ENCODE data around the gene EPHB4. TPM values are rescaled to one million over a fixed set of nuclear protein-coding genes. Genes with fewer than 3 reads are reported as not detected.

EPHB4 gene
- total RNA-seq, 1 donor from 2014 or later = 165 TPM

DNA sequence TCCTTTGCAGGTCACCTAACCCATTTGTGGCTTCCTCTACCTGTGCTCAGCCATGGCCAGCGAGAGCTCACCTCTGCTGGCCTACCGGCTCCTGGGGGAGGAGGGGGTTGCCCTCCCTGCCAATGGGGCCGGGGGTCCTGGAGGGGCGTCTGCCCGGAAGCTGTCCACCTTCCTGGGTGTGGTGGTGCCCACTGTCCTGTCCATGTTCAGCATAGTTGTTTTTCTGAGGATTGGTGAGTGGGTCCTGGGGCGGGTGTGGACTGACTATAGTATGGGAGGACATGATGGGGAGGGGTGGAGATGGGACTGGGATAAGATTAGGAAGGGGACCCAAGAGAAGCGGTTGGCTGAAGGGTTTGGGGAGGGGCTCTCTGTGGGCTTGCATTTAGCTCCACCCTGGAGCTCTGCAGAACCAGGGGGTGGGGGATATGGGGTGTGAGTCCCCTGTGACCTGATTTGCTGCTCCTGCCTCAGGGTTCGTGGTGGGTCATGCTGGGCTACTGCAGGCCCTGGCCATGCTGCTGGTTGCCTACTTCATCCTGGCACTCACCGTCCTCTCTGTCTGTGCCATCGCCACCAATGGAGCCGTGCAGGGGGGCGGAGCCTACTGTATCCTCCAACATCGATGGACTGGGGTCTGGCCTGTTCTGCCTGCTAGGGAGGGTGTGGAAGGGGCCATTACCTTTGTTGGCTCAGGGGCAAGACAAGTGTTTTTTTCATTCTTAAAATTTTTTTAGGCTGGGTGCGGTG, 27.0 kb upstream of the EPHB4 start:
- DNase-seq (ENCODE audit: low spot score) = no peak

DNA sequence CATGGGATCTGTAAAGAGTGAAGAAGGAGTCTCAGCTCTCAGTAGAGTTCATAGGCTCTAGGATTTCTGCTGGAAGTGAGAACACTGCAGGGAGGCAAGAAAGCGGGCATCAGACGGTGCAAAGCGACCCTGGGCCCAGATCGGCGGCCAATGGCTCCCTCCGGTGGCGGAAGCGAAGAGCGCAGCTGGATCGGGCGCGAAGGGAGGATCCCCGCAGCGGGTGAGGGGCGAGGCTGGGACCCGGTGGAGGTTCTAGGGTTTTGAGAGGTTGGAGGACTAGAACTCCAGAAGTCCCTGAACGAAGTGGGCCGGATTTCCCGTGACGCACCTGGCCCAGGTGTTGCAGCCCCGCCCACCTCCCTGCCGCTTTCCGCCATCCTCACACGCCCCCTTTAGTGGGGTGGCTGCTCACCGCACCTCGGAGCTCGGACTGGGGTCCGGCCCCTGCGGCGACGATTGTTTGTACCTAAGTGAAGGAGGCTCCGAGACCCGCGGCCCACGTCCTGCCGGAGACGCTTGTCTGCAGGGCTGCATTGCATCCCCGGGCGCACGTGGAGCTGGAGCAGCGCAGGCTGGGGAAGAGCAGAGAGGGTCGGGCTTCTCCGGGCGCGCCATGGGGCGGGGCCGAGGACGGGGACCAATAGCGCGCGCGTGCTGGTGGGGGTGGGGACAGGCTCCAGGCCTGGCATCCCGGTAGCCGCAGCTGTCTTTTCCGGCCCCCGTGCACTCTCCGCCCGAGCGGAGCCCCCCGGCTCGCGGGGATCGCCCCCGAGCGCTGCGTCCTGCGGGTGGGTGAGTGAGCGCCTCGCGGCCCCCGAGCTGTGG, 24.9 kb upstream of the EPHB4 start, which contains the start of gene SLC12A9:
Gene SLC12A9 (plus strand): TSS at position 666 of the 825 bp plus-strand sequence. CDS start 1,485 bp downstream, outside the sequence.
- peak; percentile 89 for DNase-seq (ENCODE audit: low spot score)

GRCh38 chr7:100847360-100847759, 20.0 kb upstream of the EPHB4 start:
- DNase-seq (ENCODE audit: low spot score) = no peak

DNA sequence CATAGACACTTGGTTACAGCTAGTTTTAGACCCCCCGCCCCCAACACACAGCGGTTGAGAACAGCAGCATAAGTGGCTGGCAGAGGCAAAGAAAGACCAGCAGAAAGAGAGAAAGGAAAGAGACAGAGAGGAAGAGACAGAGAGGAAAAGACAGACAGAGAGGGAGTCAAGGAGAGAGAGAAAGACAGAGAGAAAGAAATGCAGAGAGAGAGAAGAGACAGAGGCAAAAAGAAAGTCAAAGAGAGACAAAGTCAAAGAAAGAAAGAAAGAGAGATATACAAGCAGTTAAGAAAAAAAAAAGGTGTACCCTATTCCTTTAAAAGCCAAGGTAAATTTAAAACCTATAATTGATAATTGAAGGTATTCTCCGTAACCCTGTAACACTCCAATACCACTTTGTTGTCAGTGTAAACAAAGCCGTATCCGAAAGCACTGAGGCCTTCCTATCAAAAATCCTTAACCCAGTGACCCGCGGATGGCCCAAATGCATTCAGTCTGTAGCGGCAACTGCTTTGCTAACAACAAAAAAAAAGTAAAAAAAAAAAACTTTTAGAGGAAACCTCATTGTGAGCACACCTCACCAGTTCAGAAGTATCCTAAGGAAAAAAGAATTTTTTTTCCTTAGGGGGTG, 13.3 kb upstream of the EPHB4 start:
- DNase-seq (ENCODE audit: low spot score) = no peak

DNA sequence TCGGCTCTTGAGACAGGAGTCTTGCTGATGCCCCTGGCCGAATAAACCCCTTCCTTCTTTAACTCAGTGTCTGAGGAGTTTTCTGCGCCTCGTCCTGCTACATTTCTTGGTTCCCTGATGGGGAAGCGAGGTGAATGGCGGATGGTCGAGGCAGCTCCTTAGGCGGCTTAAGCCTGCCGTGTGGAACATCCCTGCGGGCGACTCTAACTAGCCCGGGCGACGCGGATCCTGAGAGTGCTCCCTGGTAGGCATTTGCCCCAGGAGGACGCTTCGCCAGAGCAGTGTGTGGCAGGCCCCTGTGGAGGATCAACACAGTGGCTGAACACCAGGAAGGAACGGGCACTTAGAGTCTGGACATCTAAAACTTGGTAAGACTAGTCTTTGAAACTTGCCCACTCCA, 12.0 kb upstream of the EPHB4 start:
- no peak for DNase-seq (ENCODE audit: low spot score)

DNA sequence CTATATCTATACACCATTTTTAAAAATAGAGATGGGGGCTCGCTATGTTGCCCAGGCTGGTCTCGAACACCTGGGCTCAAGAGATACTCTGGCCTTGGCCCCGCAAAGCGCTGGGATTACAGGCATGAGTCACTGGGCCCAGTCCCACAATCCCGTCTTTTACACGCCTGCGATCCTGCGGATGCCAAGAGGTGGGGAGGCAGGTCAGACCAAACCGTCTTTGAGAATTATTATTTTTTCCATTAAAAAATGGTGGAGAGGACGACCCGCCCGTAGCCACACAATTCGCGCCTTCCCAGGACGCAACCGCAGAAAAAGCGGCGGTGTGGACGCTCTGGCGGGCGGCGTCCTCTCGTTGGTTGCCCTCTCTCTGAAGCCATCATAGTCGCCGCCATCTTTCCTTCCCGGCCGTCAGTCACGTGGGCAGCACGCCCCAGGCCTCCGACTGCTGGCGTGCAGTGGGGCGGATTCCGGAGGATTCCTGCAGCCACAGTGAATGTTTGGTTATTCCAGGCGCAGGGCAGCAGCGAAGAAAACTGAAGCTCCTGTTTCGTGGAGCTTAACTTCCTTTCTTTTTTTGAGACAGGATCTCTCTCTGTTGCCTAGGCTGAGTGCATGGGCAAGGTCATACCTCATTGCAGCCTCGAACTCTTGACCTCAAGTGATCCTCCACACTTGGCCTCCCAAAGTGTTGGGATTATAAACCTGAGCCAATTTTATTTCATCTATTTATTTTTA, 9.9 kb upstream of the EPHB4 start:
- peak; percentile 91 for DNase-seq (ENCODE audit: low spot score)

DNA sequence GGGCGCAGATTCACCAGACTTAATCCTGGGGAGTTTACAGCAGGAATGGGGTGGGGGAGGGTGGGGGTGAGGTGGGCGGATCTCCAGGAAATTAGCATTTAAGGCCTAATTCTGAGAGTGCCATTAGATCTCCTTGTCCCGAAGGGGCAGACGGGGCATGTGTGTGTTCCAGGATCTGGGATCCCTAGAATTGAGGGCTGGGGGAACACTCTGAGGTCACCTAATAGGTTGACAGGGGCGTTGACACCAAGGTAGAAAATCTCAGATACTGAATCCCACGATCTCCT, 9.4 kb upstream of the EPHB4 start:
- DNase-seq (ENCODE audit: low spot score) = no peak

DNA sequence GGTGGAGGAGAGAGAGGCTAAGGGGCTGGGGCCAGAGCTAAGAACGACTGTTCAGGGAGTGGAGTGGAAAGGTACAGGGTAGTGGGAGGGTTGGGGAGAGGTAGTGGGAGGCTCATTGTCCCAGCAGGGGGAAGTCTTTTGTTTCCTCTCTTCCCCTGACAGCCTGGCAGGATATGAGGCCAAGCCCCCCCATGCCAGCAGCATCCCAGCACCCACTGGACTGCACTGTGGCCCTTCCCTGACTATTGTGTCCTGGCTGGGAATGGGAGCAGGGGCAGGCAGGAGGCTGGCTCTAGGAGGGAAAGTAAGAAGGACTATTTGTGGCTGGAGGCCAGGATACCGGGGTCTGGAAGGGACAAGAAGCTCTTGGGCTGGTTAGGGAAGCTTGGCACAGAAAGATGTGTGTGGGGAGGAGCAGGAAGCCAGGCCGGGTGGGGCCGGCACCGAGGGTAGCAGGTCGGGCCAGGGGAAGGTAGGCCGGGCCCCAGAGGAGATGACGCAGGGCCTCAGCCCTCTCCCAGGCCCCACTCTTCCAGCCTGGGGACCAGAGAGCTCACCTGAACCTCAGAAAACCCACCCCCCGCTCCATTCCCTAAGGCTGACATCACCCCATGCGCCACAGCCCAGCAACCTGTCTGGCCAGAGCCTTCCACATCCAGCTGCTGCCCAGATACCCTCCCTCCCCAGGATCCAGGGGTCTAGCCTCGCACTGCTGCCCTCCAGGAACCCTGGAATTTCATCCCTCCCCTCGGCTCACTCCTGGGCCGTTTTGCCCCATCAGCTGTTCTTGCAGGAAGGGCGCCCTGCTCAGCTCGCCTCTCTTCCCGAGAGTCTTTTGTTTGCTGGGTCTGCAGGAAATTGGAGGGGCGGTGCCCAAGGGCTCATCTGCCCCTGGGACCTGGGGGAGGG, 8.8 kb upstream of the EPHB4 start:
- DNase-seq (ENCODE audit: low spot score) = peak; percentile 80

- DNase-seq (ENCODE audit: low spot score) = no peak
Measured at GRCh38 chr7:100832281-100832633, 4.9 kb upstream of the EPHB4 start.

DNA sequence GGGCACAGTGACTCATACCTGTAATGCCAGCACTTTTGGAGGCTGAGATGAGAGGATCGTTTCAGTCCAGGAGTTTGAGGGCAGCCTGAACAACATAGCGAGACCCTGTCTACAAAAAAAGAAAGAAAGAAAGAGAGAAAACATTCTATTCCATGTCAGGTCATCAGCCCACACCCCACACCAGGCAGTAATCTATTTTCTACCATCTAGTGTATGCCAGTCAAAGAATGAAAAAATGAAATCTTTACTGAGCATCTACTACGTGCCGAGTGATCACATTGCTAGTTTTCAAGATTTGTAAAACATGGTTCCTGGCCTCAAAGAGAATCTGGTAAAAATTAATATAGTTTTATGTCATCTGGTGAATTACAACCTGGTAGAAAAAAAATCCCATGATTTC, 3.1 kb upstream of the EPHB4 start:
- no peak for DNase-seq (ENCODE audit: low spot score)

DNA sequence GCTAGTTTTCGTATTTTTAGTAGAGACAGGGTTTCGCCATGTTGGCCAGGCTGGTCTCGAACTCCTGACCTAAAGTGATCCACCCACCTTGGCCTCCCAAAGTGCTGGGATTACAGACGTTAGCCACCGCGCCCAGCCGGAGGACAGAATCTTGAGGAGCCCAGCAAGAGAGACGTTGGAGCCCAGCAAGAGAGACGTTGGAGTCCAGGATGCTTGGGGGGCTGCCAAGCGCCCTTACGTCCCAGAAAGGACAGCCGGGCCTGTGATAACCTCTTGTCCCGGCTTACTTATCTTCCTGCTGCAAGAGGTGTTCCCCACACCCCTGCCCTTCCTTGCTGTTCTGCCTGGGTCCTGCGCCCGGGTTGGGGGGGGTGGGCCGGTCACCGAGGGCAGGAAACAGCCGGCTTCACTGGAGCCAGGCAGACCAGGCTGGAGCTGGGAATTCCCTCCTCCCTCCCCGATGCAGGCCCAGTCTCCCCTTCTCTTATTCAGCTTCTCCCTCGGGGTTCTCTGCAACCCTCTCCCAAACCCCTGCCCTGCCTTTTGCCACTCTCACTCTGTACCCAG, 1.9 kb upstream of the EPHB4 start:
- DNase-seq (ENCODE audit: low spot score) = peak; percentile 64

- no peak for DNase-seq (ENCODE audit: low spot score)
Measured at GRCh38 chr7:100826514-100827329, 601 bp downstream of the EPHB4 start.

DNA sequence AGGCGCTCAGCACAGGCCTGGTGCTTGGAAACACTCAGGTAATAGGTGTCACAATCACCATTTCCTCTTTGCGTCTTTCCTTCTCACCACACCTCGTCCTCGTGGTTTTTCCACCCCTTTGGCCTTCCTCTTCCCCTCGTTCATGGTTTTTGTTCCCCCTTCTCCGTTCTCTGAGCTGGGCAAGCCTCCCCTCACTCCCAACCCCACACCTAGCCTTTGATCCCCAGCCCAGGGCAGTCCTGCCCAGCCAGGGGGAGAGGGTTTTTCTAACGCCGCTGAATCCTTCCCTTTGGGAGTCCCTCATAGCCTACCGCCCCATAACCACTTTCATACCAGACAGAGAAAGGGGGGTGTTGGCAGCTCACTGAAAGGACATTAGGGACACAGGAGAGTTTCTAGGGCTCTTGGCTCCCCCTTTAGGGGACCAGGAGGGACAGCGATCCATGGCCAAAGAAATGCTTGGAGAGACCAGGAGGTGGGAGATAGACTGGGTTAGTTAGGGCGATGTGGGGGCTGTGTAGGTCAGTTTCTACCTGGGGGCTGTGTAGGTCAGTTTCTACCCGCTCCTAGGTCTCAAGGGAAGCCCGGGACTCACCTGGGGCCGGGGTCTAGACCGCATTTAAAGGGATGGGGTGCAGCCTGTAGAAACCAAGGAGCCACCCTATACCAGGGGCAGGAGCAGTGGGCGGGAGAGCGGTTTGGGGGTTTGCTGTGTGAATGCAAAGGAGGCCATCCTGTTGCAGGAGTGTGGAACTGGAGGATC, 1.4 kb downstream of the EPHB4 start:
- DNase-seq (ENCODE audit: low spot score) = no peak

GRCh38 chr7:100825215-100825671, 2.1 kb downstream of the EPHB4 start:
- DNase-seq (ENCODE audit: low spot score) = no peak

DNA sequence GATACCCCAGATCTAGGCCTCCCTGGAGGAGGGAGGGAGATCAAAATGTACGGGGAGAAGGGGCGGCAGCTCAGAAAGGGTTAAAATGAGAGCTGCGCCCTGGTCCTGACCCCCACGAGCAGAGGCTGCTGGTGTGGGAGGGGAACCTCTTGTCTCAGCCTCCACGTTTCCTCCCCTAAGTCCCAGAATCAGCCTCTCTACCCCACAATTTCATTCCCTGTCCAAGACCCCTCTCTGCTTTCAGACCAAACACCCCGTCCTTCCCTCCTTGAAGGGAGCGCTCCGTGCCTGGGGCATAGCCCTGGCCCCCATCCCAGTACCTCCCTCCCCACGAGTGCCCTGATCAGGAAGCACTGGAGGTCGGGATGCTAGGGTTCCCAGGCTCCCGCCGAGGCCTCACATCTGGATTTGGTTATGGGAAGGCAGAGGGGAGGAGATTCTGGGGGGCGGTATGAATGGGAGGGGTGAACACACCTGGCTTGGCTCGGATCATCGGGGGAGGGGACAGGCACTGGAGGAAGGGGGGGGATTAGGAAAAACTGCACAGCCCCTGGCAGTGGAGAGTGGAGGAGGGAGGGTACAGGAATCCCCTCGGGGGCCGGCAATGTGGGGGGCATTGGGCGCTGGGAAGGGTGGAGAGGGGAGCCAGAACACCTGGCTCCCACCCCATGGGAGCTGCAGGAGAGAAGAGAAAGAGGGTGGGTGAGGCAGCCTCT, 2.7 kb downstream of the EPHB4 start:
- DNase-seq (ENCODE audit: low spot score) = no peak

DNA sequence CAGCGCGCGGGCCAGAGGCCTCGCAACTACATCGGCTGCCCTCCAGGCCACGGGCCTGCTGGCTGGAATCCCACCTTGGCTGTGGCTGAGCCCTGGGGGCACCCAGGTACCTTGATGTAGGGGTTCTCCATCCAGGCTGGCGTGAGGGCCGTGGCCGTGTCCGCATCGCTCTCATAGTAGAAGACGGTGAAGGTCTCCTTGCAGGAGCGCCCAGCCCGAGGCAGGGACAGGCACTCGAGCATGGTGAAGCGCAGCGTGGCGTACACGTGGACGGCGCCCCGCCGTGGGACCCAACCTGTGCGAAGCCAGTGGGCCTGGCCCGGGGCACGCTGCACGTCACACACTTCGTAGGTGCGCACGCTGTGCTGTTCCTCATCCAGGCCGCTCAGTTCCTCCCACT, 3.8 kb downstream of the EPHB4 start:
- no peak for DNase-seq (ENCODE audit: low spot score)

DNA sequence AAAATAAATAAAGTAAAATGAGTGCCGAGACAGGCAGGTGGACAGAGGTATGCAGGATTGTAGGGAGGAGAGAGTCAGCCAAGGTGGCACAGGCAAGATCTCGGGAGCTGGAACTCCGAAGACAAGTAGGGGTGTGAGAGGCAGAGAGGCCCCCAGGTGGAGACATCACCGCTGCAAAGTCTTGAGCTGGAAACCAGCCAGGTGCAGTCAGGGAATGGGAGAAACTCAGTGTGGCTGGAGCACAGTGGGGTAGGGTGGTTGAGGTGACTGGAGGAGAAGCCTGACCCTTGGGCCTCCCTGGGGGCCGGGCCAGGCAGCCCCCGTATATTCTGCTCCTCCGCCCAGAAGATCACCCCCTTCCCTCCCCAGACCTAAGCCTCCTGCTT, 4.2 kb downstream of the EPHB4 start:
- no peak for DNase-seq (ENCODE audit: low spot score)

All from mucosa of gallbladder (tissue), 1 donor.